ENCODE data around the gene DCLRE1A.
"Not testable (repeated sequence)": the region's sequence is repeated elsewhere in the genome, so short reads cannot be mapped to it uniquely, and the experiment has no call there.

DCLRE1A gene

GRCh38 chr10:113819989-113820388, 33.9 kb downstream of the DCLRE1A start (continued):
- no peak for TF ChIP-seq ZBTB10 (tag by site-specific recombination; IDR thresholded peaks at IDR 0.05)
- no peak for TF ChIP-seq ZNF704 (tag by site-specific recombination; IDR thresholded peaks at IDR 0.05)
- TF ChIP-seq ZNF600 (tag by site-specific recombination; IDR thresholded peaks at IDR 0.05), result no peak
- TF ChIP-seq ZNF549 (tag by site-specific recombination; IDR thresholded peaks at IDR 0.05), result no peak
- TF ChIP-seq ZNF571 (tag by site-specific recombination; IDR thresholded peaks at IDR 0.05), result no peak
- no peak for TF ChIP-seq ZBTB20 (tag by site-specific recombination; IDR thresholded peaks at IDR 0.05)
- no peak for TF ChIP-seq ZNF274 (IDR thresholded peaks at IDR 0.05; ENCODE audit: low read length)
- TF ChIP-seq ZNF274 (tag by site-specific recombination; IDR thresholded peaks at IDR 0.05; ENCODE audit: borderline replicate concordance), result no peak
- TF ChIP-seq ZNF214 (tag by site-specific recombination; IDR thresholded peaks at IDR 0.05; ENCODE audit: borderline replicate concordance), result no peak
- TF ChIP-seq SCRT1 (tag by site-specific recombination; IDR thresholded peaks at IDR 0.05; ENCODE audit: borderline replicate concordance), result no peak

- H3K36me3 ChIP-seq (ENCODE audit: control insufficient read depth in 2 of 2, insufficient read depth in 1 of 2, low read length in 2 of 2); H3K4me1 ChIP-seq (ENCODE audit: control insufficient read depth, insufficient read depth, low read length); H3K9me3 ChIP-seq (ENCODE audit: control insufficient read depth, insufficient read depth, low read depth, low read length); H3K27ac ChIP-seq (ENCODE audit: extremely low read depth, low read depth, low read length); H3K4me3 ChIP-seq (ENCODE audit: low read depth, low read length); POLR2A ChIA-PET: not testable (repeated sequence)
- CTCF ChIA-PET, result interaction anchor here (1.1 kb wide), 1 partner anchor 11 kb away, joined by 3 read pairs; no protein-coding TSS in a partner anchor
- TF ChIP-seq ZNF146 (tag by site-specific recombination; IDR thresholded peaks at IDR 0.05), result peak; percentile 78
Observed at GRCh38 chr10:113814700-113815099, 39.2 kb downstream of the DCLRE1A start.

GRCh38 chr10:113808168-113808567, 45.7 kb downstream of the DCLRE1A start:
- Histone ChIP-seq H3K9me3 (ENCODE audit: control insufficient read depth, insufficient read depth, low read depth, low read length) (no peaks in the 10 kb centered on the region), H3K4me3 (ENCODE audit: low read depth, low read length) (no peak overlapping the region), H3K4me1 (ENCODE audit: control insufficient read depth, insufficient read depth, low read length) (no peaks in the 10 kb centered on the region), H3K27ac (ENCODE audit: extremely low read depth, low read depth, low read length) (no peak overlapping the region), H3K36me3 (ENCODE audit: control insufficient read depth in 2 of 2, insufficient read depth in 1 of 2, low read length in 2 of 2) (no peaks in the 10 kb centered on the region)
- ChIA-PET CTCF (interaction anchor here (1.3 kb wide), 1 partner anchor 295 kb away, joined by 4 read pairs; no protein-coding TSS in a partner anchor), POLR2A (no interaction called here)
- TF ChIP-seq ZBTB7A (tag by site-specific recombination; IDR thresholded peaks at IDR 0.05; ENCODE audit: low read depth) (no peak), SETDB1 (IDR thresholded peaks at IDR 0.05; ENCODE audit: insufficient read length, low read length) (no peak), ZNF140 (tag by site-specific recombination; IDR thresholded peaks at IDR 0.05) (no peak), KLF9 (tag by site-specific recombination; IDR thresholded peaks at IDR 0.05; ENCODE audit: low read depth) (no peak), ZNF664 (tag by site-specific recombination; IDR thresholded peaks at IDR 0.05) (no peak), ZBTB8A (tag by site-specific recombination; IDR thresholded peaks at IDR 0.05) (no peak), ZNF514 (tag by site-specific recombination; IDR thresholded peaks at IDR 0.05) (no peak), ZBTB10 (tag by site-specific recombination; IDR thresholded peaks at IDR 0.05) (no peak)
